ENCODE data around the gene KLF11.

Gene KLF11

DNA sequence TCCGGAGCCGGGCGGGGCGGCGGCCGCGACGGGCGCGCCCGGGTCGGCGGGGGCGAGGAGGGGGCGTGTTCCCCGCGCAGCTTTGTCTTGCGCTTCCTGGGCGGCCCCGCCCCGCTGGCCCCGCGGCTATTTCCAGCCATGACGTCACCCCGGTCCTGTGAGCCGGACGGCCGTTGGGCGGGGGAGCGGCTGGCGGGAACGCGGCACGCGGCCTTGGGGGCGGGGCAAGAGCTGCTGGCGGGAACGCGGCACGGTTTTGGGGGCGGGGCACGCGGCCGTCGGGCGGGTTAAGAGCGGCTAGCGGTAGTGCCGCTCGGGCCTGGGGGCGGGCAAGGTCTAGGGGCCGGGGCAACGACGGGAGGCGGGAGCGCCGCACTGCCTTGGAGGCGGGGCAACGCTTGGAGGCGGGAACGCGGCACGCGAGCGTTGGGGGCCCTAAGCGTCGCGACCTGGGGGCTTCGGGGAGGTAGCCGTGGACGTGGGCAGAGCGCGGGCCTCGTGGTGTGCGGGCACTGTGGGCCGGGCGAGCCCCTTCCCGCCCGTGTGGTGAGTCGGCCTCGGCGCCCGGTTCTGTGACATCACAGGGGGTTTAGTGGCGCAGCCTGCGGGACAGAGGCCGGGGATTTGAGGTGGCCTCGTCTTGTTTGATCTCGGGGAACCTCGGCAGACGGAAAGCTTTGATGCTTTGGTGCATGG is 704 bp downstream of the KLF11 start:
- DNase-seq = peak; percentile 88

DNA sequence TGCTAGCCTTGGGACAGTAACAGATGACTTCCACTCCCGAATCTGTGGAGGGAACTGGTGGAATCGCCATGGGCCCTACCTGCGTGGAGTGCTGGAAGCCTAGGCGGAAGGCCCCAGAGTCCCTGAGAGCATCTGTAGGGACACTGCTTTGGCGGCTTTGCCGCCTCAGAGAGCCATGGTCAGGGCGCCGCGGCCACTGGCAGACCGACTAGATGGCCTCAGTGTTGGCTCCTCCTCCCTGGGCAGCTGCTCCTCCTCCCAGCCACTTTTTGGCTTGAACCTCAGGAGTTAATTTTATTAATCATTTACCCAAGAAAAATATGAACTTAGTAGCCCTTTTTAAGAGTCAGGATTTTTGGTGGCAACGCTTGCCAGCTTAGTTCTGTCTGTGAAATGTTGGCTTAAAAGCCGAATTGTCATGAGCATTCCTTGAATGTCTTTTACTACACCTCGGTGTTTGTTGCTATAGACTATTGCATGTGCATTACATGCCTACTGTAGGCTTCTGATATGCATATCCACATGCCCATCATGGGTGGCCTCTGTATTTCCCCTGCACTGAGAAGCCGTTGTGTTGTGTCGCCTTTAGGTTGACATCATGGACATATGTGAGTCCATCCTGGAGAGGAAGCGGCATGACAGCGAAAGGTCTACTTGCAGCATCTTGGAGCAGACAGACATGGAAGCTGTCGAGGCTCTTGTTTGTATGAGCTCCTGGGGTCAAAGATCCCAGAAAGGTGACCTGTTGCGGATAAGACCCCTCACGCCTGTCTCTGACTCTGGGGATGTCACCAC is 2.4 kb downstream of the KLF11 start:
- DNase-seq = no peak

GRCh38 chr2:10046931-10047330 is 3.6 kb downstream of the KLF11 start:
- no peak for DNase-seq

DNA sequence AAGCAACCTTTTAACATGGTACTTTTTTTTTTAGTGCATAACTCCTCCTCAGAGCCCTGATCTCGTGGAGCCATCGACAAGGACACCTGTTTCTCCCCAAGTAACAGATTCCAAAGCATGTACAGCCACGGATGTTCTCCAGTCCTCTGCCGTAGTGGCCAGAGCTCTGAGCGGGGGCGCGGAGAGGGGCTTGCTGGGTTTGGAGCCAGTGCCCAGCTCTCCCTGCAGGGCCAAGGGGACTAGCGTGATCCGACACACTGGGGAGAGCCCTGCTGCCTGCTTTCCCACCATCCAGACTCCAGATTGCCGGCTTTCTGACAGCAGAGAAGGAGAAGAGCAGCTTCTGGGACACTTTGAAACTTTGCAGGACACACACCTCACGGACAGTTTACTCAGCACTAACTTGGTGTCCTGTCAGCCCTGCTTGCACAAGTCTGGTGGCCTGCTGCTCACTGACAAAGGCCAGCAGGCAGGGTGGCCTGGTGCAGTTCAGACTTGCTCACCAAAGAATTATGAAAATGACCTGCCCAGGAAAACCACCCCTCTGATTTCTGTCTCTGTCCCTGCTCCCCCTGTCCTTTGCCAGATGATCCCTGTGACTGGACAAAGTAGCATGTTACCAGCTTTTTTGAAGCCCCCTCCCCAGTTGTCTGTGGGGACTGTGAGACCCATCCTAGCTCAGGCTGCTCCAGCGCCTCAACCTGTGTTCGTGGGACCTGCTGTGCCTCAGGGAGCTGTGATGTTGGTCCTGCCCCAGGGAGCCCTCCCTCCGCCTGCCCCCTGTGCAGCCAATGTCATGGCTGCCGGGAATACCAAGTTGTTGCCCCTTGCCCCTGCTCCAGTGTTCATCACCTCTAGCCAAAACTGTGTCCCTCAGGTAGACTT is 4.5 kb downstream of the KLF11 start:
- no peak for DNase-seq

GRCh38 chr2:10048501-10049171 is 5.3 kb downstream of the KLF11 start:
- DNase-seq = peak; percentile 25 to 29

- no peak for DNase-seq
Measured at GRCh38 chr2:10052216-10052615, 8.9 kb downstream of the KLF11 start.

GRCh38 chr2:10053351-10053750 is 10.0 kb downstream of the KLF11 start:
- no peak for DNase-seq

- DNase-seq = no peak
Measured at GRCh38 chr2:10054424-10054823, 11.1 kb downstream of the KLF11 start.

DNA sequence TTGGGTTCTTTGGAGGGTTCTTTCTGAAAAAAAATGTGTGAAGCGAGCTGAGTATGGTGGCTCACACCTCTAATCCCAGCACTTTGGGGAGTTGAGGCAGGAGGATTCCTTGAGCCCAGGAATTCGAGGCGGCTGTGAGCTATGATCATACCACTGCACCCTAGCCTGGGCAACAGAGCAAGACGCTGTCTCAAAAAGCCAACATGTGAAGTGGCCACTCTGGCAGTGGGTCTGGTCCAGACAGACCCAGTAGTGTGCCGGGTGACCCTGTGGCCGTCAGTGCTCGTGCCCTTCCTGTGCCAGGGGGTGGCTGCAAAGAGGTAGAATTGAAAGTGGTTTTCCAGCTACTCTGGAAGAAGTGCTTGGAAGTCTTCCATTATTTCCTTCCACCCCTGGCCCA is 11.6 kb downstream of the KLF11 start:
- DNase-seq = no peak

- no peak for DNase-seq
Measured at GRCh38 chr2:10056439-10056838, 13.1 kb downstream of the KLF11 start.

GRCh38 chr2:10057231-10058107 is 14.1 kb downstream of the KLF11 start:
- DNase-seq = no peak

DNA sequence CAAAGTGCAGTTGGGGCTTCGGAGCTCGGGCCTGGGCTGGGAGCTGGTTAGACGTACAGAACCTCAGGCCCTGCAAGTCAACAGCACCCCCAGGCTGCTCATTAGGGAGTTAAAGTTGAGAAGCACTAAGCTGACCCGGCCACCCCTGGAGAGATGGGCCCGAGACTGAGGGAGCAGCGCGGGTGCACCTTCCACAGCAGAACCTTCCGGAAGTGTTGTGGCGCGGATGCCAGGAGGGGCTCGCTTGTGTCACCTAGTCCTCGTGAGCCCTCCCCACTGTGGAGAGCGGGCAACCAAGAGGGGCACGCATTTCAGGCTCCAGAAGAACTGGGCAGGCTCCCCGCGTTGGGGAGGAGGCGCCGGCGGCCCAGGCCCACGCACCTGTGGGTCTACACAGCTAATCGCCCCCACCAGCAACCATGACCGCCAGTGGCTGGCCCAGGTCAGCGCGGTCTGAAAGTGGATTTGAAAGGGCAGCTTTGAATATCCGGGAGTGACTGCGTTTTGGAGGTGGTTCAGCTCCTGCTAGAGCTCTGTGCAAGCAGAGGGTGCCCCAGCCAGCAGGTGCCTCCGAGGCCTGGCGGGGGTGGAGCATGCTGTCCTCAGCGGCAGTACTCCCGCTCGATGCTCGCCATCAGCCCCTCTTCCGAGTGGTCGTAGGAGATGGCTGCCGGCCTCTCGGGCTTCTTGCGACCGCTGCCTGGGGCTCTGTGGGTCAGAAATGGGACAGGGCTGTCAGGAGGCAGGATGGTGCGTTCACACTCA is 15.1 kb downstream of the KLF11 start:
- DNase-seq = no peak

- DNase-seq = no peak
Measured at GRCh38 chr2:10059016-10059351, 15.6 kb downstream of the KLF11 start.

DNA sequence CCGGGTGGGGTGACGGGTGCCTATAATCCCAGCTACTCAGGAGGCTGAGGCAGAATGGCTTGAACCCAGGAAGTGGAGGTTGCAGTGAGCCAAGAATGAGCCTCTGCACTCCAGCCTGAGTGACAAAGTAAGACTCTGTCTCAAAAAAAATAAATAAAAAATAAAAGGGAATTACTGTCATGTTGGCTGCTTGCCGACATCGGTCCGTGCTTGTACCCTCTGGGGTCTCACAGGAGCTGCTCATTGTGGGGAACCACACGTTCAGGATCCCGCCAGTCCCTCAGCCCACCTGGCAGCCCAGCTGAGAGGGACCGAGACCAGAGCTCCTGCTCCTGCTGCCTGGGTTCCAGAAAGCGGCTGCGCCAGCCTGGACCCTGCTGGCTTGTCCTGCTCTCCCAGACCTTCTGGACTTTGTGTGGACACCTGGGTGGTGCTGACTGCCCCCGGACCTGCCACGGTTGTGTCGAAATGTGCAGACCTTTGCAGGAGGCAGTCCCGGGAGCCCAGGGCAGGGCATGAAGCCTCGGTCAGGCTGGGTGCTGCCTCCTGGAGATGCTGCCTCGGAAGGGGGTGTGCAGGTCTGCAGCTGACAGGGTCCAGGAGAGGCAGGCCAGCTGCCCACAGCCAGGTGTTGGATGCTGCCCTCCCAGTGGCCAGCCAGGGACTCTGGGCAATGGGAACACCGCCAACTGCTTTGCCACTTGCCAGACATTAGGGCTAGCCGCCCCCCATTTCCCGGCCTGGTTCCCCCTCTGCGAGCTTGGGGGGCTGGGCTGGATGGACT is 16.4 kb downstream of the KLF11 start:
- no peak for DNase-seq

DNA sequence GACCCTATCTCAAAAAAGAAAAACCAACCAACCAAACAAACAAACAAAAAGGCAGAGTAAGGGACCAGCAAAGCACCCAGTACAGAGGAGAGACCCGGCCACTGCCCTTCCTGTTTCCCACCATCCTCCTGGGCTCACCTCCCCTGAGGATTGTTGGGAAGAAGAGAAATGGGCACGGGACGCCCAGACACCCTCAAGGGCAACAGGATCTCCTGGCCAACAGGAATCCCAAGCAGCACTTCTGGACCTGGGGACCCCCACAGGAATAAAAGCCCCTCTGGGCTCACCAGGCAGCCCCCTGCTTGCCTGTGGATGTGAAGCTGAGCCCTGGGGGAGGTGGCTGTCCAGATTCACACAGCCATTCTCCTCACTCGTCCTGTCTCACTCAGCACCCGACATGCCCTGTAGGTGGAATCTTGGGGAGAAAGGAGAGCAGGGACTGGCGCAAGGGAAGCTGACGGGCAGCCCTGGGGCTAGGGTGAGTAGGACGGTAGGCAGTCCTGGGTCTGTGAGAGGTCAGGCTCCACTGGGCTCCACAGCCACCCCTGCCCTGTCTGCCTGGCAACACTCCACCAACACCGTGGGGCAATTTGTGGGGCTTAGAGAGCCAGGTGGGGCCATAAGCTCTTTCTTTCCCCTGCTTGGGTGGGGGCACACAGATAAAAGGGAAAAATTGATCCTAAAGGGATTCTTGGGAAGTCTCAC is 18.0 kb downstream of the KLF11 start:
- DNase-seq = no peak

GRCh38 chr2:10062931-10063365 is 19.6 kb downstream of the KLF11 start:
- no peak for DNase-seq

DNA sequence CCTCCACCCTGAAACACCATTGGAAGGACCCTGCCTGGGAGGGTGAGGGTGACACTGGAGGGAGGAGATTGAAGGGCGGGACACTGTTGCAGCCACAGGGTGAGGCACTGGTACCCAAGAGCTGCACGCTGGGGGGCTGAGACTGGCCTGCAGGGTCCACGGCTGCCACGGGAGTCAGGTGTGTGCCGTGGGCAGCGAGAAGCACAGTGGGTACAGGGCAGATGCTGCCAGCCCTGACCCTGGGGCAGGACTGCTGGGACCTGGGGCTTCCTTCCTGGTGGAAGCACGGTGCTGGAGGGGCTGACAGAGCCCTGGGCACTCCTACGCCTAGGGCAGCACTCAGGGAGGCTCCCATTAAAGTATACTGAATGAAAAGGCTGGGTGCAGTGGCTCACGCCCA is 20.2 kb downstream of the KLF11 start:
- DNase-seq = no peak

- no peak for DNase-seq
Measured at GRCh38 chr2:10064932-10065772, 21.8 kb downstream of the KLF11 start.

- no peak for DNase-seq
Measured at GRCh38 chr2:10065773-10066055, 22.4 kb downstream of the KLF11 start.

All from activated CD4-positive, alpha-beta T cell treated with anti-CD3 and anti-CD28 coated beads for 4 hours (primary cell).